Left cardiac atrium (tissue), 4 donors: ENCODE data around the gene ASTE1. TPM values are rescaled to one million over a fixed set of nuclear protein-coding genes. Genes with fewer than 3 reads are reported as not detected.
"Not testable (repeated sequence)": the region's sequence is repeated elsewhere in the genome, so short reads cannot be mapped to it uniquely, and the experiment has no call there.

Experiments used
- ATAC-seq, 2 donors: fragments of 200-7000 bp; cut with Tn5 transposase; one replicate each; pipeline ENCODE4 v1.9.1; 2020; ENCODE audit warnings: mild to moderate bottlenecking in 2 of 2, moderate library complexity in 2 of 2
- DNase-seq: peaks from one replicate; pipeline ENCODE4 v3.0.0-alpha.2; 2020
- intact Hi-C, 2 donors: fragments of 100-400 bp; cut with DNase I; formaldehyde crosslinking; loops; one replicate each; pipeline versions ENCODE4 v1.14.1 to v1.15.1; 2022 to 2023
- total RNA-seq, 2 donors: library from RNA; stranded (reverse); fragmentation: NEBNext Ultra II Directional; extraction: Animal tissue kit (Norgen Biotek cat#: 25700); gene quantifications; one replicate each; pipeline ENCODE4 v1.2.1, GENCODE V29; 2021
- donor health status: DM: no; HTN: yes; CAD: no.
- donor health status: DM: no; HTN: yes; CAD: no; lungs with severe emphysema.
- donor health status: DM: yes; HTN: yes; CAD: no.
- donor health status: Dilated cardiomyopathy.

The ASTE1 gene
- total RNA-seq, 2 donors from 2014 or later: 3.6 TPM

GRCh38 chr3:131025539-131025938 lies 1.1 kb downstream of the ASTE1 start:
- DNase-seq (no peak), ATAC-seq (no peak)
- intact Hi-C loops: no loop called here

GRCh38 chr3:131020122-131020693 lies 6.4 kb downstream of the ASTE1 start:
- ATAC-seq: no peak
- DNase-seq: no peak
- intact Hi-C loops: no loop called here

- intact Hi-C loops: no loop called here
- DNase-seq: no peak
- ATAC-seq: no peak
These were observed 7.7 kb downstream of the ASTE1 start for GRCh38 chr3:131018970-131019369.

- intact Hi-C loops: no loop called here
- DNase-seq (no peak), ATAC-seq (no peak)
These were observed 16.9 kb downstream of the ASTE1 start for GRCh38 chr3:131009698-131010097.

GRCh38 chr3:131008326-131008725 lies 18.3 kb downstream of the ASTE1 start:
- ATAC-seq (no peak), DNase-seq (no peak)
- intact Hi-C loops: no loop called here

- intact Hi-C loops: no loop called here
- DNase-seq (no peak), ATAC-seq (no peak)
These were observed 18.8 kb downstream of the ASTE1 start for GRCh38 chr3:131007782-131008181.

GRCh38 chr3:131007256-131007655 lies 19.4 kb downstream of the ASTE1 start:
- intact Hi-C loops: no loop called here

GRCh38 chr3:131004603-131005002 lies 22.0 kb downstream of the ASTE1 start:
- intact Hi-C loops: no loop called here
- ATAC-seq (no peak), DNase-seq (no peak)

More at GRCh38 chr3:131007256-131007655, 19.4 kb downstream of the ASTE1 start:
- DNase-seq: no peak
- no peak for ATAC-seq

- intact Hi-C loops: no loop called here
- DNase-seq (no peak), ATAC-seq (no peak)
These were observed 25.6 kb downstream of the ASTE1 start for GRCh38 chr3:131001071-131001470.

GRCh38 chr3:130997289-130997688 lies 29.3 kb downstream of the ASTE1 start:
- ATAC-seq (no peak), DNase-seq (no peak)
- intact Hi-C loops: no loop called here

GRCh38 chr3:130992344-130992743 lies 34.3 kb downstream of the ASTE1 start:
- DNase-seq (no peak), ATAC-seq (no peak)
- intact Hi-C loops: no loop called here

GRCh38 chr3:130991126-130991525 lies 35.5 kb downstream of the ASTE1 start:
- DNase-seq: no peak

GRCh38 chr3:130990282-130990681 lies 36.3 kb downstream of the ASTE1 start:
- intact Hi-C loops: no loop called here
- no peak for DNase-seq

More at GRCh38 chr3:130991126-130991525, 35.5 kb downstream of the ASTE1 start:
- no peak for ATAC-seq
- intact Hi-C loops: no loop called here

GRCh38 chr3:130981469-130981868 lies 45.2 kb downstream of the ASTE1 start:
- DNase-seq (no peak), ATAC-seq (no peak)
- intact Hi-C loops: no loop called here

More at GRCh38 chr3:130990282-130990681, 36.3 kb downstream of the ASTE1 start:
- no peak for ATAC-seq

- DNase-seq (no peak), ATAC-seq (no peak)
- intact Hi-C loops: no loop called here
These were observed 47.5 kb downstream of the ASTE1 start for GRCh38 chr3:130979117-130979516.

- intact Hi-C loops: no loop called here
- peak; percentile 38 to 47 for ATAC-seq
- no peak for DNase-seq
These were observed 49.9 kb downstream of the ASTE1 start for GRCh38 chr3:130976706-130977105.

GRCh38 chr3:130975251-130975650 lies 51.4 kb downstream of the ASTE1 start:
- ATAC-seq: no peak
- no peak for DNase-seq
- intact Hi-C loops: no loop called here

GRCh38 chr3:130974201-130974600 lies 52.4 kb downstream of the ASTE1 start:
- no peak for DNase-seq
- no peak for ATAC-seq
- intact Hi-C loops: no loop called here

- intact Hi-C loops: no loop called here
- ATAC-seq: no peak
- no peak for DNase-seq
These were observed 53.2 kb downstream of the ASTE1 start for GRCh38 chr3:130973406-130973805.

- DNase-seq, ATAC-seq, intact Hi-C loops: not testable (repeated sequence)
These were observed 54.0 kb downstream of the ASTE1 start for GRCh38 chr3:130972592-130972991.

- ATAC-seq (no peak), DNase-seq (no peak)
- intact Hi-C loops: no loop called here
These were observed 55.4 kb downstream of the ASTE1 start for GRCh38 chr3:130971208-130971607.

- ATAC-seq: no peak
- no peak for DNase-seq
- intact Hi-C loops: no loop called here
These were observed 57.0 kb downstream of the ASTE1 start for GRCh38 chr3:130969621-130970020.
